PFSK-1 (cell line): ENCODE results near the gene WDR44.

ENCODE experiments used
- FOXP2 ChIP-seq: optimal IDR thresholded peaks from 2 replicates; pipeline ENCODE3; 2011; ENCODE audit warnings: borderline replicate concordance, control low read depth, inconsistent platforms; ENCODE audit not compliant: insufficient read depth; ENCODE audit errors: extremely low read length, extremely low read depth
- POLR2AphosphoS5 ChIP-seq: IDR thresholded peaks from 2 replicates; pipeline ENCODE4 v1.6.1; 2012; ENCODE audit warnings: low read depth, mild to moderate bottlenecking, control low read depth, low read length, moderate library complexity
- SIN3A ChIP-seq: IDR thresholded peaks from 2 replicates; pipeline ENCODE4 v1.6.1; 2012; ENCODE audit warnings: mild to moderate bottlenecking, low read length, moderate library complexity, borderline replicate concordance; ENCODE audit not compliant: insufficient read depth
- TAF1 ChIP-seq: IDR thresholded peaks from 2 replicates; pipeline ENCODE4 v1.6.1; 2012; ENCODE audit warnings: low read length, control low read depth, borderline replicate concordance; ENCODE audit not compliant: insufficient read depth
- TF ChIP-seq, protein P1 (sequence below), 2 experiments: IDR thresholded peaks; 2 replicates each; pipeline versions ENCODE4 v1.6.1 to v1.8.0; 2011 to 2012; ENCODE audit warnings: low read depth in 2 of 2, low read length in 2 of 2, control low read depth in 1 of 2, inconsistent platforms in 1 of 2, mild to moderate bottlenecking in 1 of 2, moderate library complexity in 1 of 2; ENCODE audit not compliant: insufficient read depth in 1 of 2

WDR44 gene

DNA sequence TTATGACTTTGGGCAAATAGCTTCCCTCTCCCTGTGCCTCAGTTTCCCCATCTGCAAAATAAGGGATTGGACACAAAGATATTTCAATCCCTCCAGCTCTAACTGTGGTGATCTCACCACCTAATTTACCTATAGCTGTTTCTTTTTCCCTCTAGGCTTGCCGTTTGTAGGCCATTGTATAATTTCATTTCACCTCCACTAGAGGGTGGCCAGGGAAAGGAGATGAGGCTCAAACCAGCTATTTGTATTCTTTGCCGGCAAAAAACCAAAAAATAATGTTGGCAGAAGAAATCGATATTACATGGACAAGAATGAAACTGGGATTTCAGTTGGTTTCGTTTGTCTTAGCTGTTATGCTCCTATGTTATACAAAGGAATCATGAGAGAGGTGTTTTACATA, 113.6 kb downstream of the WDR44 start:
- TF ChIP-seq, protein P1, sequence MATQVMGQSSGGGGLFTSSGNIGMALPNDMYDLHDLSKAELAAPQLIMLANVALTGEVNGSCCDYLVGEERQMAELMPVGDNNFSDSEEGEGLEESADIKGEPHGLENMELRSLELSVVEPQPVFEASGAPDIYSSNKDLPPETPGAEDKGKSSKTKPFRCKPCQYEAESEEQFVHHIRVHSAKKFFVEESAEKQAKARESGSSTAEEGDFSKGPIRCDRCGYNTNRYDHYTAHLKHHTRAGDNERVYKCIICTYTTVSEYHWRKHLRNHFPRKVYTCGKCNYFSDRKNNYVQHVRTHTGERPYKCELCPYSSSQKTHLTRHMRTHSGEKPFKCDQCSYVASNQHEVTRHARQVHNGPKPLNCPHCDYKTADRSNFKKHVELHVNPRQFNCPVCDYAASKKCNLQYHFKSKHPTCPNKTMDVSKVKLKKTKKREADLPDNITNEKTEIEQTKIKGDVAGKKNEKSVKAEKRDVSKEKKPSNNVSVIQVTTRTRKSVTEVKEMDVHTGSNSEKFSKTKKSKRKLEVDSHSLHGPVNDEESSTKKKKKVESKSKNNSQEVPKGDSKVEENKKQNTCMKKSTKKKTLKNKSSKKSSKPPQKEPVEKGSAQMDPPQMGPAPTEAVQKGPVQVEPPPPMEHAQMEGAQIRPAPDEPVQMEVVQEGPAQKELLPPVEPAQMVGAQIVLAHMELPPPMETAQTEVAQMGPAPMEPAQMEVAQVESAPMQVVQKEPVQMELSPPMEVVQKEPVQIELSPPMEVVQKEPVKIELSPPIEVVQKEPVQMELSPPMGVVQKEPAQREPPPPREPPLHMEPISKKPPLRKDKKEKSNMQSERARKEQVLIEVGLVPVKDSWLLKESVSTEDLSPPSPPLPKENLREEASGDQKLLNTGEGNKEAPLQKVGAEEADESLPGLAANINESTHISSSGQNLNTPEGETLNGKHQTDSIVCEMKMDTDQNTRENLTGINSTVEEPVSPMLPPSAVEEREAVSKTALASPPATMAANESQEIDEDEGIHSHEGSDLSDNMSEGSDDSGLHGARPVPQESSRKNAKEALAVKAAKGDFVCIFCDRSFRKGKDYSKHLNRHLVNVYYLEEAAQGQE (IDR thresholded peaks at IDR 0.05; ENCODE audit: insufficient read depth in 1 of 2, low read depth in 2 of 2, low read length in 2 of 2) = no peak
- TF ChIP-seq FOXP2 (no peak), SIN3A (no peak), TAF1 (no peak)

DNA sequence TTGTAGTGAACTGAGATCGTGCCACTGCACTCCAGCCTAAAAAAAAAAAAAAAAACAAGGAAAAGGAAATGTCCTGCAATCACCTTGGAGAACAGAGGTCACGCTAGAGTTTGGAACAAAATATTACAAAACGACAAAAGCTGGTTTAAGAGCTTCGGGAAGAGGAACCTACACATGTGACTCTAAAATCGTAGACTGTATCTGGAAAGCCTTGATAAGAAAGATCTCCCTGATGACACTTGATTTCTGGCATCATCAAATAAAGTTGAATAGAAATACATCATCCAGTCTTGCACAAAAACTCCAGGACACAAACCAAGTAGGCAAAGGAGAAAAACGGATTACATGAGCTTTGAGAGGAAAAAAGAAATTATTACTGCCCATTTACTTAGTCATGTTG, 118.6 kb downstream of the WDR44 start:
- TF ChIP-seq TAF1 = no peak

DNA sequence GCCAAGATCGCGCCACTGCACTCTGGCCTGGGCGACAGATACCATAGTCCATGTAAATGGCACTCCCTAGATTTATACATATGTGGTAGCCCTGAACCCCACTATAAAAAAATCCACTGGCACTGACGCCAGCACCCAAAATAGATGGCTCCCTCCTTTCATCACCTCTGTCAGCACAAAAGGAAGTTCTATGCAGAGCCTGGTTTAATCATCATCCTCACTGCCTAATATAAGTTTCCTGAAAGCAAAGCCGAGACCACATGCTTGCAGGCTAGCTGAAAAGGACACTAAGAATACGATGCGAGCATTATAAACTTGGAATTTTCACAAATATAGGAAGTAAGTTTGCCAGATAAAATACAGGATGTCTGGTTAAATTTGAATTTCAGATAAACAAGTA, 122.2 kb downstream of the WDR44 start:
- TF ChIP-seq POLR2AphosphoS5 (no peak), TAF1 (no peak), FOXP2 (no peak), SIN3A (no peak)
- TF ChIP-seq, protein P1 (IDR thresholded peaks at IDR 0.05; ENCODE audit: insufficient read depth in 1 of 2, low read depth in 2 of 2, low read length in 2 of 2) = no peak

DNA sequence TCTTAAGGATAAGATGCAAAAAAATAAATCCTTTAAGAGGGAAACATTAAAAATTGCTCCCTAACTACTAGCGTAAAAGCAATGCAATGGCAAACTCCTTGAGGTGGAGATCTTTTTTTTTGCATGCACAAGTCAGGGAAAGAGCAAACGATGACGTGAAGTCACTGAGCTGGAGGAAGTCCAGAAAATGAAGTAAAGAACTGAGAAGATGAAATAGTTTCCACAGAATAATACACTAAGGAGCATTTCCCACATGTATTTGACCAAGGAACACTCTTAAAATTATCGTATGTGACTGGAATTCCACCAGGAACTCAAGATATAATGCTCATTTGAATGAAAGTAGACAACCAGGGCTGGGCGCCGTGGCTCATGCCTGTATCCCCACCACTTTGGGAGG, 128.7 kb downstream of the WDR44 start:
- TF ChIP-seq POLR2AphosphoS5 = no peak
- no peak for TF ChIP-seq FOXP2
- no peak for TF ChIP-seq TAF1
- no peak for TF ChIP-seq SIN3A
- TF ChIP-seq, protein P1 (IDR thresholded peaks at IDR 0.05; ENCODE audit: insufficient read depth in 1 of 2, low read depth in 2 of 2, low read length in 2 of 2) = no peak

DNA sequence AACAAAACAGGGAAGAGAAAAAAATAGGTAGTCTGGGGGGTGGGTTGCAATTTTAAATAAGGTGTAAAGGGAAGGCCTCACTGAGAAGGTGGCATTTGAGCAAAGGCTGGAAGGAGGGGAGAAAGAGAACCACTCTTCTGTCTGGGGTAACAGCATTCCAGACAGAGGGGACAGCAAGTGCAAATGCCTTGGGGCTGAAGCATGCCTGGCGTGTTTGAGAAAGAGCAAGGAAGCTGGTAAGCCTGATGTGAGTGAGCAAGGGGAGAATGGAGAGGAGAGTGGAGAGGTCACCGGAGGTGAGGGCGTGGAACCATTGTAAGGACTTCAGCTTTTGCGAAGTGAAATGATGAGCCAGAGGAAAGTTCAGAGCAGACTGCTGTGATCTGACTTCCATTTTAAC, 130.0 kb downstream of the WDR44 start:
- no peak for TF ChIP-seq FOXP2
- no peak for TF ChIP-seq SIN3A
- no peak for TF ChIP-seq POLR2AphosphoS5
- no peak for TF ChIP-seq TAF1
- TF ChIP-seq, protein P1 (IDR thresholded peaks at IDR 0.05; ENCODE audit: insufficient read depth in 1 of 2, low read depth in 2 of 2, low read length in 2 of 2) = no peak

DNA sequence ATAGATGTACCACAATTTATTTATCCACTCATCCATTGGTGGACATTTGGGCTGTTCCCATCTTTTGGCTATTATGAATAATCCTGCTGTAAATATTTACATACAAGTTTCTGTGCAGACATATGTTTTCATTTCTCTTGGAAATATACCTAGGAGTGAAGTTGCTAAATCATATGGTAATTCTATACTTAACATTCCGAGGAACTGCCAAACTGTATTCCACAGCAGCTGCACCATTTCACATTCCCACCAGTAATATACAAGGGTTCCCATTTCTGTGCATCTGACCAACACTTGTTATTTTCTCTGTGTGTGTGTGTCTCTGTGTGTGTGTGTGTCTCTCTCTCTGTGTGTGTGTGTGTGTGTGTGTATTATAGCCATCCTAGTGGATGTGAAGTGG, 134.3 kb downstream of the WDR44 start:
- no peak for TF ChIP-seq TAF1
